Neural cell (in vitro differentiated cells): ENCODE measurements around the gene EEF2K. TPM values are rescaled to one million over a fixed set of nuclear protein-coding genes. Genes with fewer than 3 reads are reported as not detected.

Experiments
- H2AFZ ChIP-seq: fragments of 200-600, 300-800 bp; sonication (generic), shearing (Covaris generic); 2 replicates; pipeline ENCODE4 v1.6.0; 2014; ENCODE audit warnings: low read depth, mild to moderate bottlenecking, antibody characterized with exemption, low read length, moderate library complexity
- H3F3A ChIP-seq: fragments of 200-600 bp; shearing (Covaris generic); 2 replicates; pipeline ENCODE4 v1.6.1; 2016; ENCODE audit warnings: mild to moderate bottlenecking, moderate library complexity, mixed read lengths, antibody characterized with exemption, low read length; ENCODE audit not compliant: insufficient read depth, poor library complexity, severe bottlenecking
- H3K27ac ChIP-seq: fragments of 200-600, 300-800 bp; sonication (generic), shearing (Covaris generic); 2 replicates; pipeline ENCODE4 v1.5.1; 2014; ENCODE audit warnings: mild to moderate bottlenecking, low read length, moderate library complexity
- H3K27me3 ChIP-seq: fragments of 300-800, 200-600 bp; sonication (generic), shearing (Covaris generic); 2 replicates; pipeline ENCODE4 v1.6.0; 2014; ENCODE audit warnings: mild to moderate bottlenecking, low read depth, low read length, moderate library complexity; ENCODE audit not compliant: insufficient read depth
- H3K36me3 ChIP-seq: fragments of 300-800, 200-600 bp; sonication (generic), shearing (Covaris generic); 2 replicates; pipeline ENCODE4 v1.5.1; 2014; ENCODE audit warnings: mild to moderate bottlenecking, antibody characterized with exemption, low read length, moderate library complexity; ENCODE audit not compliant: insufficient read depth
- H3K4me2 ChIP-seq: fragments of 300-800, 200-600 bp; sonication (generic), shearing (Covaris generic); 2 replicates; pipeline ENCODE4 v1.6.0; 2014; ENCODE audit warnings: mild to moderate bottlenecking, low read length
- H3K4me3 ChIP-seq: fragments of 300-800, 200-600 bp; sonication (generic), shearing (Covaris generic); 2 replicates; pipeline ENCODE4 v1.5.1; 2014; ENCODE audit warnings: mild to moderate bottlenecking, low read length, moderate library complexity
- H3K79me2 ChIP-seq: fragments of 200-600 bp; shearing (Covaris generic); replicated peaks from 2 replicates; pipeline ENCODE4 v1.6.0; 2014; ENCODE audit warnings: mild to moderate bottlenecking, low read length, moderate library complexity; ENCODE audit not compliant: insufficient read depth
- H3K9ac ChIP-seq: fragments of 300-800, 200-600 bp; sonication (generic), shearing (Covaris generic); 2 replicates; pipeline ENCODE4 v1.6.1; 2016; ENCODE audit warnings: mild to moderate bottlenecking, low read length, mixed read lengths
- H3K9me2 ChIP-seq: fragments of 200-600 bp; shearing (Covaris generic); 2 replicates; pipeline ENCODE4 v1.6.1; 2016; ENCODE audit warnings: mild to moderate bottlenecking, low read length, mixed read lengths; ENCODE audit not compliant: insufficient read depth
- H3K9me3 ChIP-seq: fragments of 200-600, 300-800 bp; sonication (generic), shearing (Covaris generic); 2 replicates; pipeline ENCODE4 v1.6.1; 2016; ENCODE audit warnings: mild to moderate bottlenecking, mixed run types, low read length, moderate library complexity, mixed read lengths
- H4K20me1 ChIP-seq: fragments of 200-600 bp; shearing (Covaris generic); 2 replicates; pipeline ENCODE4 v1.6.1; 2016; ENCODE audit warnings: mild to moderate bottlenecking, mixed run types; ENCODE audit not compliant: insufficient read depth
- CTCF ChIP-seq: fragments of 450-650 bp; IDR thresholded peaks from 2 replicates; pipeline ENCODE4 v1.5.1; 2014; ENCODE audit warnings: antibody characterized with exemption, mild to moderate bottlenecking, moderate library complexity; ENCODE audit not compliant: poor library complexity, severe bottlenecking
- EP300 ChIP-seq: fragments of 450-650 bp; conservative IDR thresholded peaks from 2 replicates; pipeline ENCODE4 v1.6.1; 2014; ENCODE audit warnings: antibody characterized with exemption, mild to moderate bottlenecking, moderate library complexity; ENCODE audit not compliant: poor library complexity, severe bottlenecking
- EZH2 ChIP-seq: fragments of 200-600, 300-800 bp; shearing (Covaris generic), sonication (generic); IDR thresholded peaks from 2 replicates; pipeline ENCODE4 v1.6.1; 2014; ENCODE audit warnings: antibody characterized with exemption, low read length, borderline replicate concordance, mild to moderate bottlenecking; ENCODE audit not compliant: insufficient read depth, poor library complexity, severe bottlenecking
- MXI1 ChIP-seq: fragments of 450-650 bp; conservative IDR thresholded peaks from 2 replicates; pipeline ENCODE4 v1.6.1; 2014; ENCODE audit warnings: antibody characterized with exemption, mild to moderate bottlenecking; ENCODE audit not compliant: poor library complexity, severe bottlenecking
- POLR2AphosphoS5 ChIP-seq: IDR thresholded peaks from 2 replicates; pipeline ENCODE4 v1.6.1; 2012
- RAD21 ChIP-seq: fragments of 450-650 bp; conservative IDR thresholded peaks from 2 replicates; pipeline ENCODE4 v1.6.1; 2014; ENCODE audit warnings: antibody characterized with exemption, mild to moderate bottlenecking, moderate library complexity
- REST ChIP-seq: IDR thresholded peaks from 2 replicates; pipeline ENCODE4 v1.6.1; 2012; ENCODE audit warnings: borderline replicate concordance
- SMC3 ChIP-seq: fragments of 450-650 bp; conservative IDR thresholded peaks from 2 replicates; pipeline ENCODE4 v1.6.1; 2014; ENCODE audit warnings: antibody characterized with exemption, mild to moderate bottlenecking, moderate library complexity; ENCODE audit not compliant: poor library complexity
- TAF1 ChIP-seq: IDR thresholded peaks from 2 replicates; pipeline ENCODE4 v1.6.1; 2012; ENCODE audit warnings: low read depth
- polyA minus RNA-seq: library from RNA; depleted of rRNA, polyadenylated mRNA; stranded (reverse); fragments of >200 nt; gene quantifications from 2 replicates; pipeline ENCODE4 v1.2.3, GENCODE V29; 2014
- polyA plus RNA-seq: library from polyadenylated mRNA; depleted of rRNA; stranded (reverse); fragments of >200 nt; gene quantifications from 2 replicates; pipeline ENCODE4 v1.2.3, GENCODE V29; 2014

Gene EEF2K
- 3.9 and 7.2 TPM in 2 replicates for polyA plus RNA-seq
- polyA minus RNA-seq = 5.4 and 5.6 TPM in 2 replicates

GRCh38 chr16:22206013-22206841 lies at the start of gene EEF2K:
EEF2K (plus strand) TSS chr16:22206278; CDS start chr16:22225730, 19,452 bp downstream.
- Histone ChIP-seq H3K9me2 (no peaks in the 10 kb centered on the region), H2AFZ (peak within 1 kb of the TSS; percentile 94), H3K36me3 (no peaks in the 10 kb centered on the region), H4K20me1 (no peaks in the 10 kb centered on the region), H3K27ac (no peak within 1 kb of the TSS), H3K9ac (peak within 1 kb of the TSS; percentile 73), H3K27me3 (no peaks in the 10 kb centered on the region), H3K79me2 (no peaks in the 10 kb centered on the region), H3K4me2 (peak within 1 kb of the TSS; percentile 56), H3K9me3 (no peaks in the 10 kb centered on the region), H3K4me3 (peak within 1 kb of the TSS; percentile 98), H3F3A (no peaks in the 10 kb centered on the region)
- TF ChIP-seq SMC3 = peak; percentile 72
- TF ChIP-seq EZH2 = no peak
- no peak for TF ChIP-seq TAF1
- TF ChIP-seq RAD21 = peak; percentile 57
- peak; percentile 80 for TF ChIP-seq CTCF
- peak; percentile 89 for TF ChIP-seq MXI1
- TF ChIP-seq REST = peak; percentile 4

- H3F3A ChIP-seq = no peaks in the 10 kb centered on the region
- H4K20me1 ChIP-seq = no peaks in the 10 kb centered on the region
- H3K27me3 ChIP-seq = peaks cover 20% of the 10 kb centered on the region
- no peak overlapping the region for H3K9ac ChIP-seq
- TF ChIP-seq RAD21 (no peak), POLR2AphosphoS5 (no peak), EP300 (no peak), EZH2 (no peak), SMC3 (no peak), MXI1 (no peak), REST (no peak), CTCF (no peak), TAF1 (no peak)
- H3K36me3 ChIP-seq = no peaks in the 10 kb centered on the region
- H2AFZ ChIP-seq = no peak overlapping the region
- H3K9me2 ChIP-seq = no peaks in the 10 kb centered on the region
- H3K27ac ChIP-seq = no peak overlapping the region
- no peaks in the 10 kb centered on the region for H3K9me3 ChIP-seq
- H3K79me2 ChIP-seq = no peaks in the 10 kb centered on the region
- no peak overlapping the region for H3K4me3 ChIP-seq
- H3K4me2 ChIP-seq = no peak overlapping the region
Measured at GRCh38 chr16:22161401-22161800, 44.7 kb upstream of the EEF2K start.
